Dedifferentiated amniotic fluid mesenchymal stem cell (primary cell): ENCODE data around the gene PTPN5.
"Not testable (repeated sequence)": the region's sequence is repeated elsewhere in the genome, so short reads cannot be mapped to it uniquely, and the experiment has no call there.

Experiments
- DNase-seq: peaks from one replicate; pipeline ENCODE4 v3.0.0-alpha.2; 2016; ENCODE audit errors: extremely low spot score

PTPN5 gene

GRCh38 chr11:18709414-18709813, 82.2 kb downstream of the PTPN5 start:
- no peak for DNase-seq

- DNase-seq, result no peak
Measured at GRCh38 chr11:18707811-18708340, 83.7 kb downstream of the PTPN5 start.

GRCh38 chr11:18706330-18707243, 85.0 kb downstream of the PTPN5 start:
- DNase-seq, result no peak

- DNase-seq, result no peak
Measured at GRCh38 chr11:18705651-18706281, 85.8 kb downstream of the PTPN5 start.

GRCh38 chr11:18704698-18705097, 86.9 kb downstream of the PTPN5 start:
- DNase-seq, result no peak

GRCh38 chr11:18704045-18704645, 87.5 kb downstream of the PTPN5 start:
- no peak for DNase-seq

GRCh38 chr11:18703001-18703763, 88.4 kb downstream of the PTPN5 start:
- no peak for DNase-seq

GRCh38 chr11:18701614-18702216, 89.9 kb downstream of the PTPN5 start:
- DNase-seq, result no peak

- DNase-seq, result no peak
Measured at GRCh38 chr11:18700872-18701271, 90.7 kb downstream of the PTPN5 start.

GRCh38 chr11:18700375-18700774, 91.2 kb downstream of the PTPN5 start:
- no peak for DNase-seq

- no peak for DNase-seq
Measured at GRCh38 chr11:18699848-18700261, 91.7 kb downstream of the PTPN5 start.

- no peak for DNase-seq
Measured at GRCh38 chr11:18699269-18699596, 92.4 kb downstream of the PTPN5 start.

GRCh38 chr11:18698341-18699268, 93.0 kb downstream of the PTPN5 start, which contains the start of gene TMEM86A:
Gene TMEM86A (plus strand): TSS chr11:18698779. CDS start chr11:18698887, 108 bp downstream.
- DNase-seq, result peak; percentile 67

- no peak for DNase-seq
Measured at GRCh38 chr11:18697576-18697975, 94.0 kb downstream of the PTPN5 start.

- DNase-seq, result no peak
Measured at GRCh38 chr11:18696638-18697225, 94.9 kb downstream of the PTPN5 start.

GRCh38 chr11:18692941-18693760, 98.4 kb downstream of the PTPN5 start:
- DNase-seq, result no peak

- not testable (repeated sequence) for DNase-seq
Measured at GRCh38 chr11:18691467-18692140, 100.0 kb downstream of the PTPN5 start.

GRCh38 chr11:18684267-18684666, 107.3 kb downstream of the PTPN5 start:
- no peak for DNase-seq
